ENCODE data around the gene ANKS1B.
"Not testable (repeated sequence)": the region's sequence is repeated elsewhere in the genome, so short reads cannot be mapped to it uniquely, and the experiment has no call there.

Gene ANKS1B

DNA sequence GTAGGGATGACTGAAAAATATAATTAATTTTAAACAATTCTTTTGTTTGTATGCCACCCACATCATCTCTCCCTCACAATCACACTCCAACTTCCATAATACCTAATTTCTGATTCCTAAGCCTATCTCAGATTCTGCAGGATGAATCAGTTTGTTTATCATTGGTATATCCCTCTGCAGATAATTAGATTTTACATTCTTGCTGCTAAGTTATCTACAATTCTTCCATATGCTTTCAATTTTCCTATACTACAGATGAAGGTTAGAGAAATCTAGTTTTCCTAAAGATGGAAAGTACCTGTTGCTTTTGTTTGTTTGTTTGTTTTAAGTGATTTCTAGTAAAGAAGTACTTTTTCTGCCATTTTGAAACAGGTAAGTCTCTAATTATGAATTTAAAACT, 105.3 kb downstream of the ANKS1B start:
- in situ Hi-C loops (cut with HindIII; ENCODE audit: low sequenced_read_pairs): no loop called here

DNA sequence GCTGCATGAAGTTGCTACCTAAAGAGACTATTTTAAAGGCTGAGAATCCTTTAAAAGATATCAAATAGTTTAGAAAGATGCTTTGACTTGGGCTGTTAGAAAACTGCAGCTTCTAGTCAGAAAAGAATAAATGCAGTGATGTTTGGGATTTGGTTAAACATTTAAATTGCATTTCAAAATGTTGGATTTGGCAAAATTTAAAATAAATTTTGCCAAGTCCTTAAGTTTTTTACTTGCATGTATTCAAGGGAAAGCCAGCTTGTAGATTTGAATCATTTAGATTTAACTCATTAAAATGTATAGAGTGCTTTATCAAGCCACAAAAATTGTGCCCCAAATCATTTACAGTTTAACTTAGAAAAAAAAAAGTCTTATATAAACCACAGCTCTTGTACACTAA, 109.7 kb downstream of the ANKS1B start:
- in situ Hi-C loops (cut with HindIII; ENCODE audit: low sequenced_read_pairs): no loop called here

DNA sequence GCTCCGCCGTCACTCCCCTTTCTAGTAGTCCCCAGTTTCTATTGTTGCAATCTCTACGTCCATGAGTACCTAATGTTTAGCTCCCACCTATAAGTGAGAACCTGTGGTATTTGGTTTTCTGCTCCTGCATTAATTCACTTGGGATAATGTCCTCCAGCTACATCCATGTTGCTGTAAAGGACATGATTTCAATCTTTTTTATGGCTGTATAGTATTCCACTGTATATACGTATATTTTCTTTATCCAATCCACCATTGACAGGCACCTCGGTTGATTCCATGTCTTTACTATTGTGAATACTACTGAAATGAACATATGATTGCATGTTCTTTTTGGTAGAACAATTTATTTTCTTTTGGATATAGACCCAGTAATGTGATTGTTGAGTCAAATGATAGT, 114.7 kb downstream of the ANKS1B start:
- in situ Hi-C loops (cut with HindIII; ENCODE audit: low sequenced_read_pairs): no loop called here

DNA sequence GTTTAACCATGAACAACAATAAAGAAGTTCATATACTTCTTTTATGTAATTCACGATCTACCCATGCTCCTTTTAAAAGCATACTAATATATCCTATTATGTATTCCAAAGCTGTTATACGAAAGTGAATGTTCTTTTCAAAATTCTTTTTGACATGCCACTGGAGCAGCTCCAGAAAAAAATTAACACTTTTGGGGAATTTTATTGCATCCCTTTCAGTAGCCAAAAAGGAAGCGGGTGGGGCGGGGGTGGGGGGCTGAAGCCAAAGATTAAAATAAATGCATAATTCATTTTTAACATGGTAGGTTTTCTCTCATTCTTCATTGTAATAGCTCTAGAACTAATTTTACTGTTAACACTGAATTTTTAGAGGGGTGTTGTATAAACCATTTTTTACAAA, 123.0 kb downstream of the ANKS1B start:
- in situ Hi-C loops (cut with HindIII; ENCODE audit: low sequenced_read_pairs): no loop called here

DNA sequence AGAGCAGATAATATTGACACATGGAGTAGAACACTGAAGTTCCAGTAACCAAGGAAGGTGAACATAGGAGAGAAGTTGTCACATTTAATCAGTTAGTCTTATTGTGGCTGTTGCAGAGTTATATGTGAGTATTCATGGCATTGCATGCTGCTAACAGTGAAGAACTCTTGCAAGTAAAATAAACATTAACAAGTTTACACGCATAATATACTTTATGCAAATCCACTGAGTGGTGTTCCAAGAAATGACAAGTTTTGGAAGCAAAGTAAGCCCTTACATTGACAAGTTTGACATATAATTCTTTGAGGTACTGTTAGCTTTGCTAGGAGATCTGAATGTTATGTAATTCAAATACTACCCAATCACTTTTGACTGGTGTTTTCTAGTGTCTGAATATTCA, 125.6 kb downstream of the ANKS1B start:
- in situ Hi-C loops (cut with HindIII; ENCODE audit: low sequenced_read_pairs): loop anchor here (10.0 kb wide), 1 partner anchor 266 kb away; no protein-coding TSS in a partner anchor

DNA sequence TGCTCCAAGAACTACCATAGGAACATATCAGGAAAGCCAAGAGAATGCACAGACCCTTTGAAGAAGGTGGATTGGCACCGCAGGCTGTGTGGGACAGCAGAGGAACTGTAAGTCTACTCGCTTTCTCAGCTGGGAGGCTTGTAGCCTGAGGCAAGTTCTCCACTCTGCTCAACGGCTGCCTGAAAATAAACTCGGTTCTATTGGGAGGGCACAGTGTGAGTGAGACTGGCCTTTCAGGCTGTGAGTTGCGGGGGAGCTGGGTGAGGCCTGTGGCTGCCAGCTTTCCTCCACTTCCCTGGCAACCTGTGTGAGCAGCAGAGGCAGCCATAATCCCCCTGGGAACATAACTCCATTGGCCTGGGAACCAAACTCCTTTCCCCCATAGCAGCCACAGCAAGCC, 132.1 kb downstream of the ANKS1B start:
- in situ Hi-C loops (cut with HindIII; ENCODE audit: low sequenced_read_pairs): loop anchor here (10.0 kb wide), 1 partner anchor 272 kb away; no protein-coding TSS in a partner anchor

DNA sequence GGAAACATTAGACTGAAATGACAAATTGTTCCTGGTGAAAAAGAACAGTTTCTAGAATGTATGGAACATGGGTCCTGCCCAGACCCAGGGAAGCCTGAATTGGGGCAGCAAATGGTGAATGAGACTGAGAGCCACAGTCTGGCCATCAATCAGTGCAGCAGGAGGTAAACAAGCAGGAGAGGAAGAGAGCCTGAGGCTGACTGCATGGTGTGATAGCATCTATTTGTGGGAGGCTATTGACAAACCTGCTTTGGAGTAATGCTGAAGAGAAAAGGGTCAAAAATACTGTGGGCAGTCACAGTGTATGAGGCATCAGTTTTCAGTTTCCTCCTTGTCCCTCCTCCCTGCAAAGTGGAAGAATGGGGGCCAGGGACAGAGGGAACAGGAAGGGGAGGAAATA, 136.8 kb downstream of the ANKS1B start:
- in situ Hi-C loops (cut with HindIII; ENCODE audit: low sequenced_read_pairs): no loop called here

DNA sequence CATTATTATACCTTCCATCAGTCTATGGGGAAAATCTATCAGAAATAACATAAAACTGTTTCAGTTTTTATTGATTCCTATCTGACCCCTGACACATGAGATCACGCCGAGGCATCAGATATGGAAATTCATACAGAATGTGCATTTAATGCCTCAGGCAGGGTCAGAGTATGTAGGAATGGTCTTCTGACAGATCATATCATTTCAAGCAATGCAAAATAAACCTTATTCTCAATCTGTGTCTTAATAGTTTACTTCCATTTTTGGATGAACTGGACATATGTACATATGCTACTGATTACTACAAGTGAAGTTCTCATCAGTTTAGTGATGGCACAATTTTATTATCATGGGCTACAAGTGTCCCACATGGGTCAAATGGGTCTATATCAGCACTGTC, 150.0 kb downstream of the ANKS1B start:
- in situ Hi-C loops (cut with HindIII; ENCODE audit: low sequenced_read_pairs): no loop called here

DNA sequence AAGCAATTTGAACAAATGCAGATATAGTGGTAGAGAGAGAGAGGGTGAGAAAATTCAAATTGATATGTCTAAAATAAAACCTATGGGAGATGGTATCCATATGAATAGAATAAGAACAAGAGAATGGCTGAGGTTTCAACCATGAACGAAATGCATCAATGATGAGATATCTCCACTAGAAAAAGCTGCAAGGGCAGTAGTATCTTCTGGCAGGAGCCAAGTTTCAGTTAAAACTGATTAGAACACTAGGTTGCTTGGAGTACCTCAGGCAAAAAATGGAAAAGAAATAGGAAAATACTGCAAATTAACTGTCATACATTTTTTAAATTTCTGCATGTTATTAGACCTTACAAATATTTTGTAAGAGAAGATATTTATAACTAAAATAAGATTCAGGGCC, 151.3 kb downstream of the ANKS1B start:
- in situ Hi-C loops (cut with HindIII; ENCODE audit: low sequenced_read_pairs): no loop called here

DNA sequence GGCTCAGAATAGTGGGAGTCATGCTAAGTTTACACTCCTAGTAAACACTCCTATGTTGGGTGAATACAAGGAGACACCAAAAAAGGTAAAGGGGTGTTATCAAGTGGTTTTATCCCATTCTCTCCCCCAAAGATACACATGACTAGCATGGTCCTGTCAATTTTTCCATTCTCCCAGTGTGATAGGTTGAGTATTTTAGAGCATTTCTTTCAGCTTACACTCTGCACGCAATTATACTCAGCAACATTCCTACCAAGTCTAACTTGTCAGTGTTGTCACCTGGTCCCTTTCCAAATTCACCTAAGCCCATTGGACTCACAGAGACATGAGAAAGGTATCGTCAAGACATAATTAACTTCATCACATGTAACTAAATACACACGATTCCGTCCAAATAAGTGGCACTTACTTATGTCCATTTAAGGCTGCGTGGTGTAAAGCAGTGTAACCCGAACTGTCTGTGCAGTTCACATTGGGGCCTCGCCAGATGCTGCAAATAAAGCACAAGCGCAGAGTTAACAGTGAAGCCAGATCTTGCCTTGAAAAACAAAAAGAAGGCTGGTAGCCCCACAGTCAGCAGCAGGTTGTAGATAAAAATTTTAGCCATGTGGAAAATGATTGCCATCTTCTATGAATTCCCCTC, 159.7 kb downstream of the ANKS1B start:
- in situ Hi-C loops (cut with HindIII; ENCODE audit: low sequenced_read_pairs): no loop called here

DNA sequence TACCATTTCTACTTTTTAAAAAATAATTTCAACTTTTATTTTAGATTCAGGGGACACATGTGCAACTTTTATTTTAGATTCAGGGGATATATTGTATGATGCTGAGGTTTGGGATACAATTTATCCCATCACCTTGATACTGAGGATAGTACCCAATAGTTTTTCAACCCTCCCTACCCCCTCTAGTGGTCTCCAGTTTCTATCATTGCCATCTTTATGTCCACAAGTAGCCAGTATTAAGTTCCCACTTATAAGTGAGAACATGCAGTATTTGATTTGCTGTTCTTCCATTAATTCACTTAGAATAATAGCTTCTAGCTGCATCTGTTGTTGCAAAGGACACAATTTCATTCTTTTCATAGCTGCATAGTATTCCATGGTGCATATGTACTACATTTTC, 162.5 kb downstream of the ANKS1B start:
- in situ Hi-C loops (cut with HindIII; ENCODE audit: low sequenced_read_pairs): no loop called here

DNA sequence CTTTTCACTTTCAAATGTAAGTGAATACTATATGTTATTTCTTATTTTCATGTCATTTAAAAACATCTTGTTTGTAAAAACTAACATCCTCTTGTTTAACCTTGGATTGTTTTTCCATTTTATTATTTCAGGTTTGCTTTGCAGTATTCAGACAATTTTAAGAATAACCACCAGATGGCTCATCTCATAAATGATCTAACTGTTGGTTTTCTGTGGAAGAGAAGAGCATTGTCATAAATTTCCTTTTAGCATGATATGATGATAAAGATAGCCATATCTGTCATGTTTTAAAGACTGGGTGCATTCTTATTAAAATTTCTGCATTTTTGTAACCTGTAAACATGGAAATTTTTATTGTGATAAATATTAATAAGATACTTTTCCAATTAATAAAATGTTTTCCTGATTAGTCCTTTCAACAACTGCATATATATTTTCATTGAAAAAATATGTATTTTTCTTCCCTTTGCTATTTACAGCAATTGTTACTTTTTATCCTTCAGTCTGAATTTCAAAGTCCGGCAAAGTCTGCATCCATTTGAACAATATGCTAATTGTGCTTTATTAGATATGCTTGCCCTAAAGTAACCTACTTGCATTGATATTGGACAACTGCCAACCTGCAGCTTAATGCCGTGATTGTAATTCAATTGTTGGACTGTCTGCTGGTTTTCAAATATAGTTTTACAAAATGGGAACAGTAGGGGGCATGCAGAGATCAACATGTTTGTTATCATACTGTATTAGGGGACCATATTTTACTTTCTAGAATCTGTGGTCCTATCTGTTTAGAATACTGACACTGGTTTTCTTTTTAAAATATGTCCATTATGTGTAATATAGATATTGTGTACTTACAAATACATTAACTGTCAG, 173.8 kb downstream of the ANKS1B start:
- in situ Hi-C loops (cut with HindIII; ENCODE audit: low sequenced_read_pairs): no loop called here

DNA sequence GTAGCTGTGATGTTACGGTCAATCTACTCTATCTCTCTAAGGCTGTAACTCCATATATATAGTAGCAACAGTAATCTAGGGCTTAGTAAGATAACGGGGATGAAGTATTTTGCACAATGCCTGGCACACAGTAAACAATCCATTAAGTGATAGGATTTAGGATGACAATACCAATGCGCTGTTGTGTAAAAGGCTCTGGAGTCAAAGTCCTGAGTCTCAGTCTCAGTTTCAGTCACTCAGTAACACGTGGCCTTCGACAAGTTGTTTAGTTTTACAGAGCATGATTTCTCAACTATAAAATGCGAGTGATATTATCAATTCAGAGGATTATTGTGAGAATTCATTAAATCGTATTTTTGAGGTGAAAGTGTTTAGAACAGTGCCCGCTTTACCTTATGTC, 174.8 kb downstream of the ANKS1B start:
- in situ Hi-C loops (cut with HindIII; ENCODE audit: low sequenced_read_pairs): no loop called here

DNA sequence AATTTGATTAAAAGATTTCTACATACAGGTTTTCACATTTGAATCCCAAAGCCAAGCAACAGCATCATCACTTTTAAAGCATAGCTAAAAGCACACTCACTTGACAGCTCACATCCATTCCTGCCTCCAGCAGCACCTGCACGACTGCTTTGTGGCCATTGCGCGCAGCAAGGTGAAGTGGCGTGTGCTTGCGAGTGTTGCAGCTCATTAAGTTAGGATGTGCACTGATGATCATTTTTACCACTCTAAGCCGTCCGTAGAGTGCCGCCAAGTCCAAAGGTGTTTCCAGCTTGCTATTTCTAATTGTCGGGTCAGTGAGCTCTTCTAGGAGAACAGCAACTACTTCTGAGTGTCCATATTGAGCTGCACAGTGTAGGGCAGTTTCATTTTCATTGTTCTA, 178.4 kb downstream of the ANKS1B start:
- in situ Hi-C loops (cut with HindIII; ENCODE audit: low sequenced_read_pairs): no loop called here

DNA sequence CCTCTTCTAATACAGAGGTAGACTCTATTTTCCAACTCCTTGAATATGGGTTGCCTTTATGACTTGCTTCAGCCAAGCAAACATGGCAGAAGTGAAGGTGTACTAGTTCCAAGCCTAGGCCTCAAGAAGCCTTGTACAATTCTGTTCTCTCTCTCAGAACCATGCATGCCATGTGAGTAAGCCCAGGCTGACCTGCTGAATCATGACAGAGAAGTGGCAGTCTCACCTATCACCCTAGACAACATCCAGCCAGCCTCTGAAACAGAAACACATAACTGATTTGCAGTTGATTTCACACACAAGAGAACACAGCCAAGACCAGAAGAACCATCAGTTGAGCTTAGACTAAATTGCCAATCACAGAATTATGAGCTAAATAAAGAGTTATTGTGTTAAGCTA, 180.0 kb downstream of the ANKS1B start:
- in situ Hi-C loops (cut with HindIII; ENCODE audit: low sequenced_read_pairs): no loop called here

DNA sequence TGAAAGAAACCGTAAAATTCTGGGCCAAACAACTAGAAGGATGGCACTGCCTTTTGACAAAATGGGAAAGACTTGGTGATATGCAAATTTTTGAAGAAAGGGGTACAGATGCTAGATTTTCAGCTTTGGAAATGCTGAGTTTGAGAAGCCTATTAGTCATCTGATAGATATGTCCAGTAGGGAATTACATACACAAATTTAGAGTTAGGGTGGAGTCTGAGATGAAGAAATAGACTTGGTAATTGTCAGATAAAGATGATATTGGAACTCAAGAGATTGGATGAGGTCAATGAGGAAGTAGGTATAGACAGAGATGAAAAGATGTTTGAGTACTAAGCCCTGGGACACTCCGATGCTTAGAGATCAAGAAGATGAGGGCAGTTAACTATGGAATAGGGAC, 184.1 kb downstream of the ANKS1B start:
- in situ Hi-C loops (cut with HindIII; ENCODE audit: low sequenced_read_pairs): no loop called here

DNA sequence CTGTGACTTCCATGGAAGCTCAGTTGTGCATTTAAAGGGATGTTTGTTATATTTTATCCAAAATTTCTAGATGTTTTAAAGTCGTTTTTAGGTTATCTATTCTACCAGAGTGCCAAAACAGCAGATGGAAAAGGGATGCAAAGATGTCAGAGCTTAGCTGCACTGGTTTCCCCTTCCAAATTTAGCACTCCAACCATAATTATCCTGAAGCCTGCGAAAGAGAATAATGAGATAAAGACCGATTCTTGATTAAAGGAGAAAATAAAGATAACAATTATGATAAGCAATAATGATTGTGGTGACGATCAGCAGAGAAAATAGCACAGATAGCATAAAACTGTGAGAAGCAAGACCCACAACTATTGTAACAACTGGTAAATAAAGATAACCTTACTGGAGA, 186.8 kb downstream of the ANKS1B start:
- in situ Hi-C loops (cut with HindIII; ENCODE audit: low sequenced_read_pairs): not testable (repeated sequence)

DNA sequence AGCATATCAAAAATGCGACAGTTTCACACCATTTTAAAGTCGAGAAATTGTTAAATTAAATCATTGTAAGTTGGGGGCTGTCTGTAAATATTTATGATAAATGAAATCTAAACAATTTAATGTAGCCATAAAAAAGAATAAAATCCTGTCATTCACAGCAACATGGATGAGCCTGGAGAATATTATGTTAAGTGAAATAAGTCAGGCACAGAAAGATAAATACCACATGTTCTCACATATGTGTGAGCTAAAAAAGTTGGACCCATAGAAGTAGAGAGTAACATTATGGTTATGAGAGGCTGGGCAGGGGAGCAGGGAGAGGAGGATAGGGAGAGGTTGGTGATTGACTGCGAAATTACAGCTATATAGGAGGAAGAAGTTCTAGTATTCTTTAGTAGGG, 201.3 kb downstream of the ANKS1B start:
- in situ Hi-C loops (cut with HindIII; ENCODE audit: low sequenced_read_pairs): no loop called here

DNA sequence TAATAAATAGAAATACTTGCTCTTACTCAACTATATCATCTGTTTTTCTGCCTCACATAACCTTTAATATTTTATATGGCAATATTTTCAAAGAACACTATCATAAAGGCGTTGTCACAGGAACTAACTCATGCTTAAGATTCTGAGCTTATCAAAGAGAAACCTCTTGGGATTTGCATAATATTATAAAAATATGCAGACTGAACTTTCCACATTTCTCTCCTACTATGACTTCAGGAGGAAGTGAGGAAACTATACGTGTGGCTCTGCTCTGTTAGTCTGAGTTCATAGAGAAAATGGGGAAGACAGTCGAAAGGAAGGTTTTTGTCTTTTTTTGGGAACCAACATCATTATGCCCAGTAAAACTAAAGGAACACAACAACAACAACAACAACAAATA, 212.5 kb downstream of the ANKS1B start:
- in situ Hi-C loops (cut with HindIII; ENCODE audit: low sequenced_read_pairs): no loop called here

DNA sequence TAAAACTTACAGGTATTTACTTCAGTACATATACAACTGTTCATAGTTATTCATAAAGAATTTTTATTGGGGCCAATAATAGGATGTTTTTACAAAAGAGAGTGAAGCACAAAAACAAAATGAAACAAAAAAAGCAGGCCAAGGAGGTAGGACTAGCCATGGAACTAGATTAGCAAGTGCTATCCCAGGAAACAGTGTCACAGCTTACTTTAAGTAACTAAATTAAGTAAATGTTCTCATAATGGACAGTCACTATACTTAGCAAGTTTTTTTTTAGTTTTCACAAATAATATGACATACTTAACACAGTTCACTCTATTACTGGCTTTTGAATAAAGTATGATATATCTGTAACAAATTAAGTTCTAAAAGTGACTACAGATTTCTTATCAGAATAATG, 213.1 kb downstream of the ANKS1B start:
- in situ Hi-C loops (cut with HindIII; ENCODE audit: low sequenced_read_pairs): no loop called here

DNA sequence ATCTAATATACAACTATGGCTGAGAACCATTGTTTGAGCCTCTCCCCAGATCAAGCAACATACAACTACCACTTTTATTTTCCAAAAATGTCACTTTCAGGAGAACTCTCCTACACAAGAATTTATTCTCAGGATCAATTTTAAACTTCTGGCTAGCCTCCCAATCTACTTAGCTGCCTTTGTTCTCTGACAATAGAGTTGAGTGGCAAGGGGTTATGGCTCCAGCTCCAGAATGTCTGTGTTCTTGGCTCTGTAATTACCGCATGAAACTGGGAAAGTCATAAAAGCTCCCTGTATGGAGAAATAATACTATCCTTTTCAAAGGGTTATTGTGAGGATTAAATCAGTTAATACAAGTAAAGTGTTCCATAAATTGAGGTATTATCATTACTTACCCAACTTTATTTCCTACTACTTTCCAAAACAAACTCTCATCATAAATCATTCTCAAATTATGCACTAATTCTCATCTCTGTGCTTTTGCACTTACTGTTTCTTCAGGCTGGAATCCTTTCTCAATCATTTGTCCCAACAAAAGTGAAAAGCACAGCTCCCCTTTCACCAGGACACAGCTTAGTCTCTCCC, 215.2 kb downstream of the ANKS1B start:
- in situ Hi-C loops (cut with HindIII; ENCODE audit: low sequenced_read_pairs): no loop called here

DNA sequence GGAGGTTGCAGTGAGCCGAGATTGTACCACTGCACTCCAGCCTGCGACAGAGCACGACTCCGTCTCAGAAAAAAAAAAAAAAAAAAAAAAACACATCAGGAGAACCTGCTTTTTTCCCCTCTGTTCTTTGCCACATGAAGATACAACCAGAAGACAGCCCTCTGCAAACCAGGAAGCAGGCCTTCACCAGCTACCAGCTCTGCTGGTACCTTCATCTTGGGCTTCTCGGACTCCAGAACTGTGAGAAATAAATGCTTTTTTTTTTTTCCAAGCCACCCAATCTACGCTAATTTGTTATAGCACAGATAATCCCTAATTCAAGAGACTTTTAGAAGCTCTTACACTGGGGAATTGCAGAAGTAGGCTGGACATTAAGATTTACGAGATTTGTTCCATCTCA, 216.0 kb downstream of the ANKS1B start:
- in situ Hi-C loops (cut with HindIII; ENCODE audit: low sequenced_read_pairs): no loop called here
